ENCODE measurements around the gene ARHGDIG.
"Not testable (repeated sequence)": the region's sequence is repeated elsewhere in the genome, so short reads cannot be mapped to it uniquely, and the experiment has no call there.

ARHGDIG gene

DNA sequence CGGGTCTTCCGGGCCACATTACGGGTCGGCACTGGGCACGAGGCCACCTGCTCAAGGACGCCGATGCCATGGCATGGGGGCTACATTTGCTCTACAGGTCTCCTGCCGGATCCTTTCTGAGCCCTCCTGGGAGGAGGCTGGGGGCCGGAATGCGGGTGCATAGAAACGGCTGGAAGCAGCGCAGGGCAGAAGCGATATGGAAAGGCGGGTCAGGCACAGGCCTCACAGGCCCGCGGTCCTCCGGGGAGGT lies 43.7 kb downstream of the ARHGDIG start:
- H3K9ac ChIP-seq (ENCODE audit: low read depth in 1 of 2, low read length in 2 of 2), result no peak overlapping the region
- H3K4me1 ChIP-seq (ENCODE audit: control insufficient read depth in 1 of 2, insufficient read depth in 2 of 2, low read length in 2 of 2), result peaks cover 20 to 29% of the 10 kb centered on the region in 2 donors
- H3K9me3 ChIP-seq (ENCODE audit: control insufficient read depth in 1 of 2, low read length in 2 of 2), result no peaks in the 10 kb centered on the region
- H3K36me3 ChIP-seq (ENCODE audit: control insufficient read depth in 1 of 2, insufficient read depth in 2 of 2, low read length in 2 of 2), result peaks cover 6 to 7% of the 10 kb centered on the region in 2 donors
- no peak overlapping the region for H3K27ac ChIP-seq (ENCODE audit: low read depth, low read length)
- H3K27me3 ChIP-seq (ENCODE audit: control insufficient read depth in 1 of 2, insufficient read depth in 2 of 2, low read length in 2 of 2), result no peaks in the 10 kb centered on the region
- no peak overlapping the region for H3K4me3 ChIP-seq (ENCODE audit: low read depth in 1 of 2, low read length in 2 of 2)

DNA sequence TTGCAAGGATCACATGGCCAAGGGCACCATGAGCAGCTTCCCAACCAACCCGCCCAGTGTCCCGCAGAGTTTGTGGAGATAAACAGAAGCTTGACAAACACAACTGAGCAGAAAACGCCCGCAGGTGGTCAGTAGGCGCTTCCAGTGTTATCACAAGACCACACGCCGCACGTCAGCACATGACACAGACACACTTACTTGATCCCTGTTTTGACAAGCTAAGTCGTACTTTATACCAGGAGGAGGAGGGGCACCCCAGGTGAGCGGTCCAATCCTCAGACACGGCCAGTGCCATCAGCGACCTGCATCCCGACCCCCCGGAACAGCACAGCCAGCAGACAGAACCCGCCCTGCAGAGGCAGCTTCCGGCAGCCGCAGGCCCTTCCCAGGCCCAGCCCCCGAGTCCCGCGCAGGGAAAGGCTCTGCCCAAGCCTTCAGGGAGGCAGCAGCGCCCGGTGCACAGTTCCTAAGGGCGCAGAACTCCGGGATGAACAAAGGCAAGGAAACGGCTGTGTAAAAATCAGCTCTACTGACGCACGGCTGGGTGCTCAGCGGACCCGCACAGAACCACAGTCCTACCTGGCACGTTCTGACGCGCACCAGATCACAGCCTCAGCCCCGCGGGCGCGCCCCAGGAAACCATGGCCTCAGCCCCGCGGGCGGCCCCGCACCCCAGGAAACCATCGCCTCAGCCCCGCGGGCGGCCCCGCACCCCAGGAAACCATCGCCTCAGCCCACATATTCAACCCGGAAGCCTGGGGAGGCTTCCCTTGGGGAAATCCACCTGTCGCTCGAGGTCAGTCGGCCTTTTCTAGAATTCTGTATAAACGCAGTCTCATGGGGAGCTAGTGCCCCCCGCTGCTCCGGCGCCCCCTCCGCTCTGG lies 44.3 kb downstream of the ARHGDIG start:
- peaks cover under 1 to 1% of the 10 kb centered on the region in 2 donors for H3K36me3 ChIP-seq (ENCODE audit: control insufficient read depth in 1 of 2, insufficient read depth in 2 of 2, low read length in 2 of 2)
- H3K9ac ChIP-seq (ENCODE audit: low read depth in 1 of 2, low read length in 2 of 2), result peak overlapping the region in 1 of 2 donors; percentile 17
- peak overlapping the region; percentile 39 to 40 for H3K4me3 ChIP-seq (ENCODE audit: low read depth in 1 of 2, low read length in 2 of 2)
- peak overlapping the region; percentile 18 for H3K27ac ChIP-seq (ENCODE audit: low read depth, low read length)
- no peaks in the 10 kb centered on the region for H3K9me3 ChIP-seq (ENCODE audit: control insufficient read depth in 1 of 2, low read length in 2 of 2)
- H3K27me3 ChIP-seq (ENCODE audit: control insufficient read depth in 1 of 2, insufficient read depth in 2 of 2, low read length in 2 of 2), result no peaks in the 10 kb centered on the region
- peaks cover 20 to 29% of the 10 kb centered on the region in 2 donors for H3K4me1 ChIP-seq (ENCODE audit: control insufficient read depth in 1 of 2, insufficient read depth in 2 of 2, low read length in 2 of 2)

DNA sequence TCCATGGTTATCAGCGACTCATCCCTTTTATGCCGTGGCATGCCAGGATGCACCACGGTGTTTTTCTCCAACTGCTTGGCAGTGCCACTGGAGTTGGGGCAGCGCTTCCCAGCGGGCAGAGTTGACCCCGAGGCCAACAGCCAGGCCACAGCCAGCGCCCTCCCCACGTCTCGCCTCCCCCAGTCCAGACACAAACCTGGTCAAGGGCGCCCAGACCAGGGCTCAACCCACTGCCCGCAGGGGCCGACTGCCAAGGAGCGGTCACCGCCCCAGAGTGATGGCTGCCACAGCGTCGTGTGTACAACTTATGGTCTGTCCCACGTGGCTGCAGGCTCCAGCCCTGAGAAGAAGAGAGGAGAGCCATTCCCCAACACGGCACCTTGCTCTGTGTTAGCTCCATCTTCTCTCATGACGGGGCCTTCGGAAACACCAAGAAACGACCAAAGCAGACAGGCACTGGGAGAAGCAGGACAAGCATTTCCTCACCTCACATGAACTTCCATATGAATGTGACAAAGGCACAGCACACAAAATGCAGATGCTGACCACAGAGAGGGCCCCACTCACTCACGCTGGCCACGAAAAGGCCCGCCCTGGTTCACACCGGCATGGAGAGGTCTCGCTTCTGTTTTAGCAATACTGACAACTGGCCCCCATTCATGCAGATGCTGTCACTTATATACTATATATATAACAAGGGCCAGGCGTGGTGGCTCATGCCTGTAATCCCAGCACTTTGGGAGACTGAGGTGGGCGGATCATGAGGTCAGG lies 45.2 kb downstream of the ARHGDIG start:
- no peaks in the 10 kb centered on the region for H3K36me3 ChIP-seq (ENCODE audit: control insufficient read depth in 1 of 2, insufficient read depth in 2 of 2, low read length in 2 of 2)
- H3K4me1 ChIP-seq (ENCODE audit: control insufficient read depth in 1 of 2, insufficient read depth in 2 of 2, low read length in 2 of 2), result peaks cover 24 to 29% of the 10 kb centered on the region in 2 donors
- peak overlapping the region; percentile 36 to 39 for H3K4me3 ChIP-seq (ENCODE audit: low read depth in 1 of 2, low read length in 2 of 2)
- H3K27me3 ChIP-seq (ENCODE audit: control insufficient read depth in 1 of 2, insufficient read depth in 2 of 2, low read length in 2 of 2), result no peaks in the 10 kb centered on the region
- H3K9me3 ChIP-seq (ENCODE audit: control insufficient read depth in 1 of 2, low read length in 2 of 2), result no peaks in the 10 kb centered on the region
- H3K27ac ChIP-seq (ENCODE audit: low read depth, low read length), result no peak overlapping the region
- peak overlapping the region in 1 of 2 donors; percentile 13 for H3K9ac ChIP-seq (ENCODE audit: low read depth in 1 of 2, low read length in 2 of 2)

DNA sequence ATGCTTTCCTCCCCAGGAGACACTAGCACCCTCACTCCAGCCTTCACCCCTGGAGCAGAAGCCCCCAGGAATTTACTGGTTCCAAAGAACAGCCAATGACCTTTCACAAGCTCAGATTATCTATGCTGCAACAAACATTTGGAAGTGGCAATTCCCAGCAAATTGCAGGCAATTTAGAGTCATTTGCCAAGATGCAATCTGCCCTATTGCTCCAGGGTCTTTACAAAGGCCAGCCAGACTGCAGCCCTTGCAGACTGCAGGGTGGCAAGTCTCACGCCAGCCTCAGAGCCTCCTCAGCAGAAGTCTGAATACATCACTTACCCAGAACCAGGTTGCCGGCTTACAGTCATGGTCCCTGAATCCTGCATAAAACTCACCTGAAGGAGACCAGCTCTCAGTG lies 50.4 kb downstream of the ARHGDIG start:
- Histone ChIP-seq H3K27me3 (ENCODE audit: control insufficient read depth in 1 of 2, insufficient read depth in 2 of 2, low read length in 2 of 2) (no peaks in the 10 kb centered on the region), H3K4me3 (ENCODE audit: low read depth in 1 of 2, low read length in 2 of 2) (no peak overlapping the region), H3K9ac (ENCODE audit: low read depth in 1 of 2, low read length in 2 of 2) (no peak overlapping the region), H3K36me3 (ENCODE audit: control insufficient read depth in 1 of 2, insufficient read depth in 2 of 2, low read length in 2 of 2) (no peaks in the 10 kb centered on the region), H3K4me1 (ENCODE audit: control insufficient read depth in 1 of 2, insufficient read depth in 2 of 2, low read length in 2 of 2) (peaks cover 23 to 29% of the 10 kb centered on the region in 2 donors), H3K9me3 (ENCODE audit: control insufficient read depth in 1 of 2, low read length in 2 of 2) (no peaks in the 10 kb centered on the region), H3K27ac (ENCODE audit: low read depth, low read length) (no peak overlapping the region)

DNA sequence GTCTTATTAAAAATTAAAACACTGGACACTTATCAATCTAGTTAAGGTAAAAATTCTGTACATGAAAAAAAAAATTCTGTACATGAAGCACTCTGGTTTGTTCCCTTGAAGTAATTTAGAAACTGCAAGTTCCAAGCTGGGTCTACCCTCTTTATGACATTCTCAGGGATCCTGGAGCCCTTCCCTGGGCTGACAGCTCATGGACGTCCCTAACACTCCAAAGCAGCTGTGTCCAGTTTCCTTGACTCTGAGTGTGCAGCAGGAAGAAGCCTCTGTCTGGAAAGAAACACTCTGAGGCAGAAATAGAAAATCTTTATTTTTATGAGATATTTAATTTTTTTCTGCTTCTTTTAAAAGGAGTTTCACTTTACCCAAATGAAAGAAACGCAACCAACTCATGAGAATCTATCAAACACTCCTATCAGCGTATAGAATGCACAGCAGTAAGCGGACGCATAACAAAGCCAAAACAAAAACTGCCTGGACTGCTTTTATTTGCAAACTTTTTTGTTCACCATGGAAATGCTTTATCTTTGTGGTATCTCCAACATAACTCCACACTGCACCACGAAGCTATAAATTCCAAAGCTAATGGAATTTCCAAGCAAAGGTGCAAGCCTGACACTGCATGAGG lies 50.9 kb downstream of the ARHGDIG start:
- H3K36me3 ChIP-seq (ENCODE audit: control insufficient read depth in 1 of 2, insufficient read depth in 2 of 2, low read length in 2 of 2); H3K4me3 ChIP-seq (ENCODE audit: low read depth in 1 of 2, low read length in 2 of 2); H3K9me3 ChIP-seq (ENCODE audit: control insufficient read depth in 1 of 2, low read length in 2 of 2); H3K27ac ChIP-seq (ENCODE audit: low read depth, low read length); H3K27me3 ChIP-seq (ENCODE audit: control insufficient read depth in 1 of 2, insufficient read depth in 2 of 2, low read length in 2 of 2); H3K9ac ChIP-seq (ENCODE audit: low read depth in 1 of 2, low read length in 2 of 2): not testable (repeated sequence)
- H3K4me1 ChIP-seq (ENCODE audit: control insufficient read depth in 1 of 2, insufficient read depth in 2 of 2, low read length in 2 of 2), result peaks cover 21 to 27% of the 10 kb centered on the region in 2 donors

Measured in duodenal mucosa (tissue), 2 donors.